Muscle layer of colon (tissue), 2 donors: Measurements from ENCODE around the gene ADAP2.
"Not testable (repeated sequence)": the region's sequence is repeated elsewhere in the genome, so short reads cannot be mapped to it uniquely, and the experiment has no call there.

ENCODE experiments used
- H3K27ac ChIP-seq: one replicate; pipeline ENCODE4 v1.7.0; 2013; ENCODE audit warnings: low read depth, mild to moderate bottlenecking, low read length, moderate library complexity
- H3K27me3 ChIP-seq, 2 donors: one replicate each; pipeline ENCODE4 v1.7.0; 2013; ENCODE audit warnings: low read length in 2 of 2, mild to moderate bottlenecking in 2 of 2; ENCODE audit not compliant: insufficient read depth in 2 of 2, control insufficient read depth in 1 of 2
- H3K36me3 ChIP-seq: one replicate; pipeline ENCODE4 v1.7.0; 2013; ENCODE audit warnings: mild to moderate bottlenecking, low read length; ENCODE audit not compliant: insufficient read depth
- H3K4me1 ChIP-seq: one replicate; pipeline ENCODE4 v1.7.0; 2013; ENCODE audit warnings: mild to moderate bottlenecking, low read length; ENCODE audit not compliant: insufficient read depth
- H3K4me3 ChIP-seq, 2 donors: one replicate each; pipeline ENCODE4 v1.7.0; 2013; ENCODE audit warnings: low read length in 2 of 2, low read depth in 1 of 2, mild to moderate bottlenecking in 1 of 2, moderate library complexity in 1 of 2
- H3K9ac ChIP-seq: one replicate; pipeline ENCODE4 v1.7.0; 2013; ENCODE audit warnings: low read length
- H3K9me3 ChIP-seq: one replicate; pipeline ENCODE4 v1.7.0; 2013; ENCODE audit warnings: mild to moderate bottlenecking, low read length
- donor health status: abdominal sarcoma.
- donor health status: Adenocarcinoma of cecum.

ADAP2 gene

DNA sequence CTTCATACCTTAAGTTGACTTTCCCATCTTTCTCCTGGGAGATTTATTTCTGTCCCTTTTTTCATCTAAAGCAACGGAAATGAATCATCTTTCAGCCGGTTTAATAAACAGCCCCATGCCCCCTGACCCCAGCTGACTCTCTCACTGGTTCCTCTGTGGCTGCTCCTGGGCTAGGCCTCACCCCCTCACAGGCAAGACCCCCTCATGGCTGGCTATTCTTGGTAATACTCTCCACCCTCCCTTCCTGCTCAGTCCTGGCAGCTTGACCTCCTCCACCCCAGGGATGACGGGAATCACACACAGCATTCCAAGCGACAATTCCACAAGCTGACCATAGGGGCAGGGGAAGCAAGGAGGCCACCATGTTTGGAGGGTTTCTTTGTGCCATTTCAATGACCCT is 1.5 kb upstream of the ADAP2 start:
- no peak overlapping the region for H3K27ac ChIP-seq
- H3K27me3 ChIP-seq = peaks cover 14 to 23% of the 10 kb centered on the region in 2 donors
- no peaks in the 10 kb centered on the region for H3K9me3 ChIP-seq
- H3K36me3 ChIP-seq = no peaks in the 10 kb centered on the region
- H3K4me1 ChIP-seq = no peaks in the 10 kb centered on the region
- H3K9ac ChIP-seq = no peak overlapping the region
- H3K4me3 ChIP-seq = no peak overlapping the region

DNA sequence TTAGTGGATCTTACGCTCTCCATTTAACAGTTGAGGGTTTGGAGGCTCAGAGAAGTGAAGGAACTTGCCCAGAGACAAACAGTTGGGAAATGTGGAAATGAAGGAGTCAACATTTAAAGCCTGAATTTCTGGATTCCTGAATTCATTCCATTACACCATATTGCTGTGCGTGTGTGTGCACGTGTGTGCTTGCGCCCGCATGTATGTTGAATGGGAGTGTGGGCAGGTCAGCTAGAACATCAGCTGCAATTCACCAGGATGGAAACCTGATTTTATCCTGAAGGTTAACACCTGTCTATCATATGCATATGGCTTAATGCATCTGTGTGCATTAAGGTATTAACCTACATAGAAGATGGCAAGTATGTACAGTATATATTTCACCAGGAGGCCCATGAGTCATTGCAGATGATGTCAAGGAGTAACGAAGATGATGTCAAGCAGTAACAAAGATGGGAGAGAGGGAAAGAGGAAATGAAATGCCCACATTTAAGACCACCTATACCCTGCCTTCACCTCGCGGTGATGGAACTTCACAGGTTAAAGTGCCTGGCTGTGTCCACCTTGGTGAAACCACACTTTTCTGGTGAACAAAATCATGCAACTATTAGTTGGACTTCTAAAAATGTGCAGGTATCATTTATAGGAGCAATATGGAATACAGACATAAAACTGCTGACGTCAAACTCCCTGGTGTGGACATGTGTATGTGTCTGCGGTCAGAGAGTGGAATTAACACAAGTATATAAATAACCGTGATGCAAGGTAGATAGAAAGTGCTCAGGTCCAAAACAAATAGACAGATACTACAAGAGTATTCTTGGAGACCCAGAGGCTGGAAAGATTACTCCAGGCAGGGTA is 832 bp upstream of the ADAP2 start:
- Histone ChIP-seq H3K27me3 (peaks cover 14 to 23% of the 10 kb centered on the region in 2 donors), H3K9me3 (no peaks in the 10 kb centered on the region), H3K9ac (no peak overlapping the region), H3K4me1 (no peaks in the 10 kb centered on the region), H3K4me3 (peak overlapping the region in 1 of 2 donors; percentile 19), H3K27ac (no peak overlapping the region), H3K36me3 (no peaks in the 10 kb centered on the region)

DNA sequence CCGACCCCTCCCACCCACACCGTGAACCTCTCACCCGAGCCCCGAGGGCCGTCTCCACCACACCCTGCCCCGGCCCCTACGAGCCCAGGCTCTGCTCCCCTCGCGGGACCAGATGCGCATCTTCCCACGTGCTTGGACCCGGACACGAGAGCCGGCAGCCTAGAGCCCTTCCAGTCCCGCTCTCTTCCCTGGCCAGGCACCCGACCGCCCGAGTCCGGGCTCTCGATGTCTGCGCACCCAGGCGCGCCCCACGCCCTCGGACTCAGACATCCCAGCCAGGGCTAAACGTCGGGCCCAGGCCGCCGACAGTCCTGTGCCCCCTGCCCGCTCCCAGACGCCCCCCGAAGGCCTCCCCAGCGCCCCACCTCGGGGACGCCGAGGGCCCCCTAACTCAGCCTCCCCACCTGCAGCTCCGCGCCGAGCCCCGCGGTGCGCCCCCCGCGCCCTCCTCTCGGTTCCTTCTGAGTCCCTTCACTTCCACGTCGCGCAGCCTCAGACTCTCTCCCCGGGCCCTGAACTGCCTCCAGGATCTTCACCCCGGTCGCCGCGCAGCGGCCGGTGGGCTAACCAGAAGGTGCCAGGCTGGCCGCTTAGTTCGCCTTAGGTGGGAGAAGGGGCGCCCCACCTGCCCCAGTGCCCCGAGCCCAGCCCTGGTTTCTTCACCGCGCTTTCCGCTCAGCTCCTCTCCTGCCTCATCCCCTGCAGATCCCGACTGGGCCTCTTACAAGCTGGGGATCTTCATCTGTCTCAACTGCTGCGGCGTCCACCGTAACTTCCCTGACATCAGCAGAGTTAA is 688 bp downstream of the ADAP2 start:
- peak overlapping the region; percentile 38 to 50 for H3K4me3 ChIP-seq
- H3K27ac ChIP-seq = no peak overlapping the region
- no peaks in the 10 kb centered on the region for H3K4me1 ChIP-seq
- H3K36me3 ChIP-seq = no peaks in the 10 kb centered on the region
- H3K9ac ChIP-seq = no peak overlapping the region
- no peaks in the 10 kb centered on the region for H3K9me3 ChIP-seq
- H3K27me3 ChIP-seq = peaks cover 14 to 27% of the 10 kb centered on the region in 2 donors

DNA sequence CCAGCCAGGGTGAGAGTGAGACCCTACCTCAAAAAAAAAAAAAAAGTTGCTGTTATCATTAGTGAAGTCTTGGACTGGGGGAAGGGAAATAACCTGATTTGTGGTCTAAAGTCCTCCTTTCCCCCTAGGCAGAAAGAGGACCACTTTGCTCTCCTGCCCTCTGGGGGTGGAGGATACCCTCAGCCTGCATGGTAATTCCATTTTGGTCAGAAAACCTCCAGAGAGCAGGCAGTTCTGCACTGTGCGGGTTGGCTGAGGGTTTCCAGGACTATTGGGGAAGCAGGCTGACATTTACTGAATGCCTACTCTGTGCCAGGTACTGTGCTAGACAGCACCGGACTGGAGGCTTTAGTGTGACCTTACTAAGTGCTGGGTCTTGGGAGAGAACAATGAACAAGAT is 2.6 kb downstream of the ADAP2 start:
- Histone ChIP-seq H3K27me3 (peaks cover 14 to 27% of the 10 kb centered on the region in 2 donors), H3K4me1 (no peaks in the 10 kb centered on the region), H3K4me3 (no peak overlapping the region), H3K9ac (no peak overlapping the region), H3K27ac (no peak overlapping the region), H3K9me3 (no peaks in the 10 kb centered on the region), H3K36me3 (no peaks in the 10 kb centered on the region)

DNA sequence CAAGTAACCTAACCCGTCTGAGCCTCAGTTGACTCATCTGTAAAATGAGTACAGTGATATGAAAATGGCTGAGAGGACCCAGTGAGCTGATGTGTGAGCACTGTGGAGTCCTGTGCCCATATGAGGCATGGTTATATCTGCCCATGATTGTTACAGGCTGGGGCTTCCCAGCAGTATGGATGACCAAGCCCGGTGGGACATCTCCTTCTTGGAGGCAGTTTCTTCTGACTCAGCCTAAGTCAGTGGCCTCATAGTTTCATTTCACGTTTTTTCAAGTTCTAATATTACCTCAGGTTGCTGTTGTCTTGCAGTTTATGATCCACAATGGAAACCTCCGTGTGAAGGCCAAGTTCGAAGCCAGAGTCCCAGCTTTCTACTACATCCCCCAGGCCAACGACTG is 4.8 kb downstream of the ADAP2 start:
- Histone ChIP-seq H3K27me3 (peaks cover 11 to 21% of the 10 kb centered on the region in 2 donors), H3K4me1 (no peaks in the 10 kb centered on the region), H3K36me3 (no peaks in the 10 kb centered on the region), H3K4me3 (no peak overlapping the region), H3K9me3 (no peaks in the 10 kb centered on the region), H3K9ac (no peak overlapping the region), H3K27ac (no peak overlapping the region)

DNA sequence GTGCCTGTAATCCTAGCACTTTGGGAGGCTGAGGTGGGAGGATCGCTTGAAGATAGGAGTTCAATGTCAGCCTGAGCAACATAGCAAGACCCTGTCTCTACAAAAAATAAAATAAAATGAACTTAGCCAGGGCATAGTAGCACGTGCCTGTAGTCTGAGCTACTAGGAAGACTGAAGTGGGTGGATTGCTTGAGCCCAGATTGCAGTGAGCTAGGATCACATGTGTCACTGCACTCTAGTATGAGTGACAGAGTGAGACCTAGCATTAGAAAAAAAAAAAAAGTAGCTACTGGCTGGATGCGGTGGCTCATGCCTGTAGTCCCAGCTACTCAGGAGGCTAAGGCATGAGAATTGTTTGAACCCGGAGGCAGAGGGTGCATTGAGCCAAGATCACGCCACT is 6.0 kb downstream of the ADAP2 start:
- Histone ChIP-seq H3K4me3 (no peak overlapping the region), H3K27ac (no peak overlapping the region), H3K36me3 (no peaks in the 10 kb centered on the region), H3K9ac (no peak overlapping the region), H3K9me3 (no peaks in the 10 kb centered on the region), H3K27me3 (peaks cover 3 to 9% of the 10 kb centered on the region in 2 donors), H3K4me1 (no peaks in the 10 kb centered on the region)

DNA sequence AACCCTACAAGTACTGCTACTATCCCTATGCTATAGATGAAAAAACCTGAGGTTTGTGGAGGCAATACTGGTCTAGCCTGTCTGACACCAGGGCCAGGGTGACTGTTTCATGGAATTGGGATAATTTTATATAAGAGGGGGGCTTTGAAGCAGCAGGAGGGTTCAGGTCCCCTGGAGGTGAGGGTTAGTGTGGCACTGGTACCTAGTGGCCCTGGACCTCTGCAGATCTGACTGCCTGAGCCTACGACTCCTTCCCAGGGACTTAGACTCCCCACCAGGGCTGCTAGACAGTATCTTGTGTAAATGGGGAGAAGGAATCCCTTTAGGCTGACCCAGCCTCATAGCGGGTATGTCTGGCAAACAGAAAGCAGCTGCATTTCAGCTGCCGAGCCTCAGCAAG is 6.8 kb downstream of the ADAP2 start:
- no peak overlapping the region for H3K27ac ChIP-seq
- H3K27me3 ChIP-seq = peaks cover 0 to 4% of the 10 kb centered on the region in 2 donors
- H3K9me3 ChIP-seq = no peaks in the 10 kb centered on the region
- H3K9ac ChIP-seq = no peak overlapping the region
- no peaks in the 10 kb centered on the region for H3K36me3 ChIP-seq
- H3K4me1 ChIP-seq = no peaks in the 10 kb centered on the region
- H3K4me3 ChIP-seq = no peak overlapping the region

DNA sequence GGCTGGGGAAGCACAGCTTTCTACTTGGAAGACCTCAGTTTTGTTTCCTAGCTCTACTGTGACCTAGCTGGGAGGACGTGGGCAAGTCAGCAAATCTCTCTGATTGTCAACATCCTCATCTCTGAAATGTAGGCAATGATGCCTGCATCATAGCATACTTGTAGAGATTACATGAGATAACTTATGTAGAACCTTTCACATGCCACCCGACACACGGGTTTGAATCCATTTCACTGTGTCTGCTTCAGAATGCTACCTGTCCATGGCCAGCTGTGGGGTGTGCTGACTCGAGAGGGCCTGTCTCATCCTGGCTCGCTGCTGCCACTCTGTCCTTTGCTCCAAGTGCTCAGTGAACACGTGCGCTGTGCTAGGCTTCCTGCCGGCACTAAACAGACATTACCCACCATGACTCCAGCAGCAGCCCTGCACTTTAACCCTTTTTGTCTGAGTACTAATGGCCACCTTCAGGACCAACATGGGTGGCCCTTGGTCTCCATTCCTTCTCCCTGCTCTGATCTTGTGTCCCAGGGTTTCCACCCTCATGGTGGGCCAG is 7.4 kb downstream of the ADAP2 start:
- H3K4me1 ChIP-seq = no peaks in the 10 kb centered on the region
- peaks cover 0 to 4% of the 10 kb centered on the region in 2 donors for H3K27me3 ChIP-seq
- H3K9me3 ChIP-seq = no peaks in the 10 kb centered on the region
- no peaks in the 10 kb centered on the region for H3K36me3 ChIP-seq
- no peak overlapping the region for H3K27ac ChIP-seq
- no peak overlapping the region for H3K9ac ChIP-seq
- no peak overlapping the region for H3K4me3 ChIP-seq

DNA sequence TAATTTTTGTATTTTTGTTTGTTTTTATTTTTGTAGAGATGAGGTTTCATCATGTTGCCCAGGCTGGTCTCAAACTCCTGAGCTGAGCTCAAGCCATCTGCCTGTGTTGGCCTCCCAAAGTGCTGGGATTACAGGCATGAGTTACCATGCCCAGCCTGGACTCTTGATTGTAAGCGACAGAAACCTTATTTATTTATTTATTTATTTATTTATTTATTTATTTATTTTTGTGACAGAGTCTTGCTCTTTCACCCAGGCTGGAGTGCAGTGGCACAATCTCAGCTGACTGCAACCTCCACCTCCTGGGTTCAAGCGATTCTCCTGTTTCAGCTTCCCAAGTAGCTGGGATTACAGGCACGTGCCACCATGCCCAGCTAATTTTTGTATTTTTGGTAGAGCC is 8.1 kb downstream of the ADAP2 start:
- not testable (repeated sequence) for H3K36me3 ChIP-seq, H3K9me3 ChIP-seq, H3K27me3 ChIP-seq, H3K4me1 ChIP-seq, H3K27ac ChIP-seq, H3K9ac ChIP-seq, H3K4me3 ChIP-seq

DNA sequence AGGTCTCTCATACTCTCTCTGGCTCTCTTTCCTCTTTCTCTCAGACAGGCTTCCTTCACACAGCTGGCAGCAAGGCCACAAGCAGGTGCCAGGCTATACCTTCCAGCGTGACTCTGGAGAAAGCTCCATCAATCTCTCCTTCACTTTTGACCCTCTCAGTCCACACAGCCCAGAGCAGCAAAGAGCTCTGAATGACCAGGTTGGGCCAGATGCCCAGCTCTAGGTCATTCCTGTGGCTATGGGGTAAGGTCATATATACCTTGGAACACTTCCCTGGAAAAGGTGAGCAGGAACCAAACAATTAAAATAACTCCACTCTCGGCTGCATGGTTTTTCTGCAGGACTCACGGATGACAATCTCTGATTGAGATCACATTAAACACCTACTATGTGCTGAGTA is 8.8 kb downstream of the ADAP2 start:
- Histone ChIP-seq H3K27me3 (peaks cover 0 to 4% of the 10 kb centered on the region in 2 donors), H3K27ac (no peak overlapping the region), H3K9ac (no peak overlapping the region), H3K9me3 (no peaks in the 10 kb centered on the region), H3K4me1 (no peaks in the 10 kb centered on the region), H3K36me3 (no peaks in the 10 kb centered on the region), H3K4me3 (no peak overlapping the region)

DNA sequence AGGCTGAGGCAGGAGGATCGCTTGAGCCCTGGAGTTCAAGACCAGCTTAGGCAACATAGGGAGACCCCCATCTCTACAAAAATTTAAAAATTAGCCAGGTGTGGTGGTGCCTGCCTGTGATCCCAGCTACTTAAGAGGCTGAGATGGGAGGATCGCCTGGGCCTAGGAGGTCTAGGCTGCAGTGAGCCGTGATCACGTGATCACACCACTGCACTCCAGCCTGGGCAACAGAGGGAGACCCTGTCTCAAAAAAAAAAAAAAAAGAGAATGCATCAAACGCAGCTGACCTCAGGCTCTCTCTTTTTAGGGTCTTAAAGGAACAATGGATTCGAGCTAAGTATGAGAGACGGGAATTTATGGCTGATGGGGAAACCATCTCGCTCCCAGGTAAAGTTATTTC is 9.8 kb downstream of the ADAP2 start:
- H3K27ac ChIP-seq, H3K27me3 ChIP-seq, H3K36me3 ChIP-seq, H3K4me3 ChIP-seq, H3K9ac ChIP-seq, H3K9me3 ChIP-seq, H3K4me1 ChIP-seq: not testable (repeated sequence)
